GM12878 (cell line): ENCODE measurements around the gene SLC2A9.

Experiments used
- CEBPB ChIP-seq, 2 experiments: fragments of 150-350 bp in 1 of 2; IDR thresholded peaks; 2 replicates each; pipeline ENCODE4 v1.6.1; 2012 to 2014; ENCODE audit warnings: low read depth in 2 of 2, low read length in 2 of 2, borderline replicate concordance in 1 of 2, inconsistent platforms in 1 of 2
- EP300 ChIP-seq, 2 experiments: fragments of 150-350 bp in 1 of 2; IDR thresholded peaks; 2 replicates each; pipeline ENCODE4 v1.6.1; 2011 to 2012; ENCODE audit warnings: low read depth in 2 of 2, low read length in 2 of 2, borderline replicate concordance in 1 of 2, improper control_type of control experiment in 1 of 2, inconsistent platforms in 1 of 2; ENCODE audit not compliant: control insufficient read depth in 1 of 2
- HDGF ChIP-seq: fragments of 450-650 bp; IDR thresholded peaks from 2 replicates; pipeline ENCODE4 v1.6.1; 2016; ENCODE audit warnings: antibody characterized with exemption
- MYC ChIP-seq: IDR thresholded peaks from 2 replicates; pipeline ENCODE4 v1.6.1; 2011; ENCODE audit warnings: mild to moderate bottlenecking, low read length, moderate library complexity, inconsistent platforms; ENCODE audit not compliant: insufficient read depth, insufficient replicate concordance, insufficient read length, severe bottlenecking
- NR2C2 ChIP-seq: IDR thresholded peaks from 2 replicates; pipeline ENCODE4 v1.6.1; 2011; ENCODE audit warnings: borderline replicate concordance, low read depth; ENCODE audit not compliant: control insufficient read depth, insufficient read length
- PBX3 ChIP-seq: IDR thresholded peaks from 2 replicates; pipeline ENCODE4 v1.6.1; 2011; ENCODE audit warnings: mild to moderate bottlenecking, low read depth, low read length, moderate library complexity; ENCODE audit not compliant: insufficient replicate concordance

GRCh38 chr4:10028910-10029309, 7.6 kb upstream of the SLC2A9 start:
- TF ChIP-seq NR2C2 (no peak), EP300 (IDR thresholded peaks at IDR 0.05; ENCODE audit: borderline replicate concordance in 1 of 2, control insufficient read depth in 1 of 2, low read depth in 2 of 2, low read length in 2 of 2) (no peak), HDGF (no peak), CEBPB (IDR thresholded peaks at IDR 0.05; ENCODE audit: borderline replicate concordance in 1 of 2, low read depth in 2 of 2, low read length in 2 of 2) (no peak), PBX3 (no peak), MYC (no peak)
